ENCODE results near the gene SALL3. TPM values are rescaled to one million over a fixed set of nuclear protein-coding genes. Genes with fewer than 3 reads are reported as not detected.

SALL3 gene
- total RNA-seq, 1 donor from 2014 or later: 7.4 TPM

GRCh38 chr18:79000997-79001396 lies 21.4 kb downstream of the SALL3 start:
- H3K4me1 ChIP-seq: no peaks in the 10 kb centered on the region
- no peaks in the 10 kb centered on the region for H3K9me3 ChIP-seq
- DNase-seq (ENCODE audit: extremely low spot score in 2 of 2): peak in 1 of 2 donors; percentile 52
- H3K27ac ChIP-seq: no peak overlapping the region
- intact Hi-C loops (cut with DNase I): no loop called here
- TF ChIP-seq POLR2AphosphoS5 (IDR thresholded peaks at IDR 0.05; ENCODE audit: insufficient read depth in 1 of 2, low read depth in 1 of 2) (no peak), POLR2A (IDR thresholded peaks at IDR 0.05) (no peak)
- TF ChIP-seq, protein P1, sequence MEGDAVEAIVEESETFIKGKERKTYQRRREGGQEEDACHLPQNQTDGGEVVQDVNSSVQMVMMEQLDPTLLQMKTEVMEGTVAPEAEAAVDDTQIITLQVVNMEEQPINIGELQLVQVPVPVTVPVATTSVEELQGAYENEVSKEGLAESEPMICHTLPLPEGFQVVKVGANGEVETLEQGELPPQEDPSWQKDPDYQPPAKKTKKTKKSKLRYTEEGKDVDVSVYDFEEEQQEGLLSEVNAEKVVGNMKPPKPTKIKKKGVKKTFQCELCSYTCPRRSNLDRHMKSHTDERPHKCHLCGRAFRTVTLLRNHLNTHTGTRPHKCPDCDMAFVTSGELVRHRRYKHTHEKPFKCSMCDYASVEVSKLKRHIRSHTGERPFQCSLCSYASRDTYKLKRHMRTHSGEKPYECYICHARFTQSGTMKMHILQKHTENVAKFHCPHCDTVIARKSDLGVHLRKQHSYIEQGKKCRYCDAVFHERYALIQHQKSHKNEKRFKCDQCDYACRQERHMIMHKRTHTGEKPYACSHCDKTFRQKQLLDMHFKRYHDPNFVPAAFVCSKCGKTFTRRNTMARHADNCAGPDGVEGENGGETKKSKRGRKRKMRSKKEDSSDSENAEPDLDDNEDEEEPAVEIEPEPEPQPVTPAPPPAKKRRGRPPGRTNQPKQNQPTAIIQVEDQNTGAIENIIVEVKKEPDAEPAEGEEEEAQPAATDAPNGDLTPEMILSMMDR (IDR thresholded peaks at IDR 0.05): no peak
- H3K36me3 ChIP-seq: peaks cover 0 to 2% of the 10 kb centered on the region in 2 donors
- H3K4me3 ChIP-seq: no peak overlapping the region
- H3K27me3 ChIP-seq: no peaks in the 10 kb centered on the region

DNA sequence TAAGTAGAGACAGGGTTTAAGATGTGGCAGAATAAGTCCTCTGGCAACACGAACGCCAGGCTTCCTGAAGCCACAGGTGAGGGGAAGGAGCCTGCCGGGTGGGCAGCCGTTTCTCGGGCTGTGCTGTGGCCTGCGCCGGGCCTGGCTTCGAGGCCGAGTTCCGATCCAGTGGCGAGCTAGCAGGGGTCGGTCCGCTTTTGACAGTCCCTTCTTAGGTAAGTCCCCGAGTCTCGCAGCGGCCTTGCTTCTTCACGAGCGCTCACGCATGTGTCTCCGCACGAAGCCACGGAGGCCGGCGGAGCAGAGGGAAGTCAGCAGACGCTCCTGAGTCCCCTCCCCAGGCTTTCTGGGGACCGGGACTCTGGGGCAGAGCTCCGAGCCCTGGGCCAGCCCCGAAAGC lies 26.0 kb downstream of the SALL3 start:
- intact Hi-C loops (cut with DNase I): no loop called here
- TF ChIP-seq POLR2AphosphoS5 (IDR thresholded peaks at IDR 0.05; ENCODE audit: insufficient read depth in 1 of 2, low read depth in 1 of 2) (no peak), POLR2A (IDR thresholded peaks at IDR 0.05) (no peak)
- TF ChIP-seq, protein P1 (IDR thresholded peaks at IDR 0.05): no peak
- no peaks in the 10 kb centered on the region for H3K27me3 ChIP-seq
- no peaks in the 10 kb centered on the region for H3K4me1 ChIP-seq
- no peaks in the 10 kb centered on the region for H3K36me3 ChIP-seq
- H3K4me3 ChIP-seq: no peak overlapping the region
- DNase-seq (ENCODE audit: extremely low spot score in 2 of 2): no peak
- H3K27ac ChIP-seq: no peak overlapping the region
- H3K9me3 ChIP-seq: no peaks in the 10 kb centered on the region

DNA sequence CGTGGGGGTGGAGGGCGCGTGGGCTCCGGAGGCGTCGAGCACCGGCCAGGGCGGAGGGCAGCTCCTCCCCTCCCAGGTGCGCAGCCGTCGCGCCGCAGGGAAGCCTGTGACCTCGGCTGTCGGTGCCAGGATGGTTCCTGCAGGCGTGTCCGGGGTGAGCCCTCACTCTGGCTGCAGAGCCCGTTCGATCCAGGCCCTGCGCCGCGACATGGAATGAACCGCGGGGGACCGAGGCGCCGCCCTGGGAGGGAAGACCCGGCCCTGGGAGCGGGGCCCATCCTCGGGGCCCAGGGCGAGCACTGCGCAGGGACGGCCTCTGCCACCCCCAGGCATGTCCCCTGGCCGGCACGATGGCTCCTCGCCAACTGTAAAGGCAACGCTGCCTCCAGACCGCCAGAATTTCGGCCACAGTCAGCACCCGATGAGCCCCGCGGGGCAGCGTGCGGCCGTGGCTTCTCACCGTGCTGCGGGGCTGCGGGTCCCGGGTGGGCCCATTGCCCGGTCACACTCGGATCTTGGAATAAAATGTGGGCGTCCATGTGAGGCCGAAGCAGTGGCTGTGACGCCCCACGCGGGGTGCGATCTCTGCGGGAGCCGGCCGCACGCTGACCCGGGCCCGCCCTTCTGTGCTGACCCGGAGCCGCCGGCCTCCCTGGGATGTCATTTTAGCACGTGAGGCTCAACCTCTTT lies 26.6 kb downstream of the SALL3 start:
- intact Hi-C loops (cut with DNase I): no loop called here

DNA sequence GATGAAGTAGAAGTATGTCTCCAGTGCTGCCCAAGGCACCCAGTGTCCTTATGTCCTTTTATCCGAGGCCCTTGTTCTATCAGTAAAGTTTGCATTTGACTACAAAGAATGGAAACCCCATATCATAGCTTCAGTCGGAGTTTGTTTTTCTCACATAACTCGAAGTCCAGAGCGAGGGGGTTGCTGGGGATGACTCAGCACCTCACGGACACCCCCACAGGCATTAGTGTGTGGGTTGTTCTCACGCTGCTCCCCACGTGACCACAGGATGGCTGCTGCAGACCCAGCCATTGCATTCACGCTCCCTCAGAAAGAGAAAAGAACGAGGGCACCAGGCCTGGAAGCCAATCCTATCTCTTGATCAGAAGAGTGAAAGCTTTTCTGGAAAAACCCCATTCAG lies 27.8 kb downstream of the SALL3 start:
- no peak overlapping the region for H3K27ac ChIP-seq
- no peaks in the 10 kb centered on the region for H3K27me3 ChIP-seq
- DNase-seq (ENCODE audit: extremely low spot score in 2 of 2): no peak

More for the DNA sequence above, 26.6 kb downstream of the SALL3 start:
- H3K4me3 ChIP-seq: no peak overlapping the region
- no peaks in the 10 kb centered on the region for H3K9me3 ChIP-seq
- TF ChIP-seq, protein P1 (IDR thresholded peaks at IDR 0.05): no peak
- TF ChIP-seq POLR2A (IDR thresholded peaks at IDR 0.05): no peak
- TF ChIP-seq POLR2AphosphoS5 (IDR thresholded peaks at IDR 0.05; ENCODE audit: insufficient read depth in 1 of 2, low read depth in 1 of 2): no peak
- no peak overlapping the region for H3K27ac ChIP-seq
- DNase-seq (ENCODE audit: extremely low spot score in 2 of 2): no peak
- no peaks in the 10 kb centered on the region for H3K4me1 ChIP-seq
- H3K36me3 ChIP-seq: no peaks in the 10 kb centered on the region
- H3K27me3 ChIP-seq: no peaks in the 10 kb centered on the region

More for the DNA sequence above, 27.8 kb downstream of the SALL3 start:
- Histone ChIP-seq H3K4me1 (no peaks in the 10 kb centered on the region), H3K4me3 (no peak overlapping the region), H3K36me3 (no peaks in the 10 kb centered on the region), H3K9me3 (no peaks in the 10 kb centered on the region)
- TF ChIP-seq POLR2AphosphoS5 (IDR thresholded peaks at IDR 0.05; ENCODE audit: insufficient read depth in 1 of 2, low read depth in 1 of 2) (no peak), POLR2A (IDR thresholded peaks at IDR 0.05) (no peak)
- TF ChIP-seq, protein P1 (IDR thresholded peaks at IDR 0.05): no peak
- intact Hi-C loops (cut with DNase I): no loop called here

Measured in vagina (tissue), 2 donors.